Measurements from ENCODE around the gene RNF224. TPM values are rescaled to one million over a fixed set of nuclear protein-coding genes. Genes with fewer than 3 reads are reported as not detected.

Gene RNF224
- total and polyA plus RNA-seq, 2 of the 13 experiments (the other 11 are each of a cell fraction or from before 2014, with no cell fraction given), result 0.09 TPM; not detected in 1

GRCh38 chr9:137236238-137236935 is 9.1 kb downstream of the RNF224 start (continued):
- TF ChIP-seq ZNF710 (CRISPR knock-in tag; IDR thresholded peaks at IDR 0.05; ENCODE audit: borderline replicate concordance), result peak; percentile 69; the same call in 1 of the 2 replicates
- TF ChIP-seq ETV5 (CRISPR knock-in tag; IDR thresholded peaks at IDR 0.05; ENCODE audit: borderline replicate concordance), result peak; percentile 97
- peak; percentile 45; the same call in 1 of the 2 replicates for TF ChIP-seq SP2 (CRISPR knock-in tag; IDR thresholded peaks at IDR 0.05)
- TF ChIP-seq ZBTB7B (CRISPR knock-in tag; IDR thresholded peaks at IDR 0.05), result peak; percentile 89
- TF ChIP-seq ZNF280D (CRISPR knock-in tag; IDR thresholded peaks at IDR 0.05), result peak; percentile 80
- peak; percentile 77 for TF ChIP-seq HNRNPLL (IDR thresholded peaks at IDR 0.05; ENCODE audit: low read depth, low read length, poor library complexity, severe bottlenecking)
- no peak for TF ChIP-seq HHEX (CRISPR knock-in tag; IDR thresholded peaks at IDR 0.05)
- TF ChIP-seq DR1 (CRISPR knock-in tag; IDR thresholded peaks at IDR 0.05), result peak; percentile 33; the same call in 1 of the 2 replicates
- TF ChIP-seq TFE3 (CRISPR knock-in tag; IDR thresholded peaks at IDR 0.05), result peak; percentile 97
- TF ChIP-seq MTERF4 (CRISPR knock-in tag; IDR thresholded peaks at IDR 0.05), result 0 out of 2 replicates have a peak, but pooled peaks have one; percentile 4
- TF ChIP-seq ZNF446 (CRISPR knock-in tag; IDR thresholded peaks at IDR 0.05), result peak; percentile 34; the same call in 1 of the 2 replicates
- TF ChIP-seq MAF1 (CRISPR knock-in tag; IDR thresholded peaks at IDR 0.05; ENCODE audit: borderline replicate concordance), result 0 out of 2 replicates have a peak, but pooled peaks have one; percentile 6
- no peak for TF ChIP-seq ZNF20 (CRISPR knock-in tag; IDR thresholded peaks at IDR 0.05)
- peak; percentile 81 for TF ChIP-seq ZFX (CRISPR knock-in tag; IDR thresholded peaks at IDR 0.05; ENCODE audit: low read depth)
- TF ChIP-seq ZBTB42 (CRISPR knock-in tag; IDR thresholded peaks at IDR 0.05), result no peak; the same call in 1 of the 2 replicates
- peak; percentile 72 for TF ChIP-seq THAP11 (CRISPR knock-in tag; IDR thresholded peaks at IDR 0.05)
- TF ChIP-seq PAXIP1 (CRISPR knock-in tag; conservative IDR thresholded peaks at IDR 0.05), result peak; percentile 87
